HG03280 (cell line): ENCODE measurements around the gene PARD3.
"Not testable (repeated sequence)": the region's sequence is repeated elsewhere in the genome, so short reads cannot be mapped to it uniquely, and the experiment has no call there.

Experiments
- ATAC-seq: cut with Tn5 transposase; IDR thresholded peaks from one replicate; pipeline ENCODE4 v1.9.1; 2021; ENCODE audit warnings: mild to moderate bottlenecking, moderate library complexity; ENCODE audit not compliant: unreplicated experiment

The PARD3 gene

DNA sequence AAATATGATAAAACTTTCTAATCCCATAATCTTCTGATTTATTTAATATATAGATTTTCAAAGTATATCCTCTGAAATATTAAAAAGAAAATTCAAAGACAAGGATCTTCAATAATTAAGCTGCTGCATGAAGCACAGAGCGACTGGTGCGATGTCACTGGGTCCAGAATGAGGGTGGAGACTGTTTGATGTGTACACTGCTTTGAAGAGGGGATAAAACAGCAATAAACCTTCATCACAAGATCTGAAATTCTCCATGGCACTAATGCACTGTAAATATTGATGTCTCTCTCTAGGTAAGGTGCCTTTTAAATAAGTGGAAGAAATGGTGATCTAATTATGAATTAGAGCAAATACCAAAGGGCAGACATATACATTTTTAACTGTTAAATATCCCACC, 337.8 kb downstream of the PARD3 start:
- ATAC-seq = no peak

DNA sequence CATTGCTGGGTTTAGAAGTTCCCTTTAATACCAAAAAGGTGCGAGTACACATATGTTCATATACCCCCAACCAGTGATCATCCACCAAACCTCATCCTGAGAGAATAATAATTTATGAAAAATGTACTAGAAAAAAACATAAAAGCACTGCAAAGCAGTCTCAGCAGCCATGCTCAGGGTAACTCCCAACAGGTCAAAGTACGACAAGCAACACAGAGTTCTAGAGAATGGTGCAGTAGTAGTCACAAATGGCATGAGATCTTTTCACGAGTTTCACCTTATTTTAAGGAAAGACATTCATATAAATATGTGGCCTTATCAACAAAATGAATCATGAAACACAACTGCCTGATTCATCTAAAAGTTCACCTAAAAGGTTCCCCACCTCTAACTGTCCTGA, 338.5 kb downstream of the PARD3 start:
- ATAC-seq = no peak

DNA sequence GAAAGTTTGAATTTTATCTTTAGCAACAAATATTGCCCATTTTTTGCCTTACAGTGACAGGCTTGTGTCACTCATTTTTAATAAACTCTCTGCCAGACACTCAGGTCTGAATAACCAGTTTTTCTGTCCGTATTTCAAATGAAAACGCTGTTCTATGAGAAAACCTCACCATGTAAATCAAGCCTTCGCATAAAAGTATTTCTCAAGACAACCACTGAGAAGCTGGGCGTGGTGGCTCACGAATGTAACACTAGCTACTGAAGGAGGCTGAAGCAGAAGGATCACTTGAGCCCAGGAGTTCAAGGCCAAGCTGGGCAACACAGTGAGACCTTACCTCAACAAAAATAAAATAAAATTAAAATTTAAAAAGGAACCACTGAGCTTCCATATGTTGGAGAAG, 339.3 kb downstream of the PARD3 start:
- no peak for ATAC-seq

DNA sequence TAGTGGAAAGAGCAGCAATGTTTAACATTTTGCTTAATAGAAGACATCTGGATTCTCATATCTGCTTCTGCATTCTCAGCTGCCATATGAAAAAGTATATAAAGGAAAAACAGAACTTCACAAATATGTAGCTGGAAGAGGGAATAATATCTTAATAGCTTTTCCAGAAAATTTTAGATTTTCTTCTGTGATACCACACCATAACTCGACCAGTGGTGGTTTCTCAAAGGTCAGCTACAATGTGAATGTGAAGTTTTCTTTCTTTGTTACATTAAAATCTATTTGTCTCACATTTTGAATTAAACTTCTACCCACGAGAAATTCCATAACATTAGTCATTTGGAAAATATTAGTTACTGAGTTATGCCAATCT, 339.8 kb downstream of the PARD3 start:
- no peak for ATAC-seq

DNA sequence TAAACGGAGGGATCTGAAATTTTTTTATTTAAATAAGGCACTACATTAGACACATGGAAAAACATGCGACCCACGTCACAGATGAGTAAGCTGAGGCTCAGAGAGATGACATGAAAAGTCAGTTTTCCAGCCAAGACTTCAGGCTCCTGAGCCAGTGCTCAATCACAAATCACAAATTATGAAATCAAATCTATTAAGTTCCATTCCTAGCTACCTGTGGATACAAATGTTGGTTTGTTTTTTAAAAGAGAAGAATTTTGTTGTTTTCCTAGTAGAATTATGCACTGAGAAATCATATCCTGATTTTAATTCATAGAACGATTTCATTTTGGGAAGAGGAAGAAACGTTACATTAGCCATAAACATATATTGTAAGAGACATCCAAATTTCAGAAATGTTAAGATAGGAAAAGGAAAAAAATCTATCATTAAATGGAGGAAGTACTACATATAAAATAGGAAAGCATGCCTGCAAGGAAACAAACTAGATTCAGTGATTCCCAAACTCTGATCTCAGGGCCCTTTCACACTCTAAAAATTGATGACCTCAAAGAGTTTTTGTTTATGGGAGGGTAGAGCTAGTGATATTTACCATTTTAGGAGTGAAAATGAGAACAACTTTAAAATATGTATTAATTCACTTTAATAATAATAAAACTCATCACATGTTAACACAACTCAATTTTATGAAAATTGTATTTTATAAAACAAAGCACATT, 340.4 kb downstream of the PARD3 start:
- ATAC-seq = no peak

DNA sequence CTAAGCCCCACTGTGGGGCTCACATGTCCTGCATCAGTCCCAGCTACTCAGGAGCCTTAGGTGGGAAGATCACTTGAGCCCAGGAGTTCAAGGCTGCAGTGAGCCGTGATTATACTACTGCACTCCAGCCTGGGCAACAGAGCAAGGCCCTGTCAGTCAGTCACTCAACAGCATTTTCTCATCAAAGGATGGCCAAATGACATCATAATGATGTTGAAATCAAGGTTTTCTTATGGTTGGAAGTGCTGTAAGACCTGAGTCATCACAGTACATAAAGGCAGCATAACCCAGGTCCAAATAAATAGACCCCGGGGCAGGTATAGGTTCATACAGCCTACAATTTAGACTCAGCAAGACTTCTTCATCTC, 341.1 kb downstream of the PARD3 start:
- no peak for ATAC-seq

DNA sequence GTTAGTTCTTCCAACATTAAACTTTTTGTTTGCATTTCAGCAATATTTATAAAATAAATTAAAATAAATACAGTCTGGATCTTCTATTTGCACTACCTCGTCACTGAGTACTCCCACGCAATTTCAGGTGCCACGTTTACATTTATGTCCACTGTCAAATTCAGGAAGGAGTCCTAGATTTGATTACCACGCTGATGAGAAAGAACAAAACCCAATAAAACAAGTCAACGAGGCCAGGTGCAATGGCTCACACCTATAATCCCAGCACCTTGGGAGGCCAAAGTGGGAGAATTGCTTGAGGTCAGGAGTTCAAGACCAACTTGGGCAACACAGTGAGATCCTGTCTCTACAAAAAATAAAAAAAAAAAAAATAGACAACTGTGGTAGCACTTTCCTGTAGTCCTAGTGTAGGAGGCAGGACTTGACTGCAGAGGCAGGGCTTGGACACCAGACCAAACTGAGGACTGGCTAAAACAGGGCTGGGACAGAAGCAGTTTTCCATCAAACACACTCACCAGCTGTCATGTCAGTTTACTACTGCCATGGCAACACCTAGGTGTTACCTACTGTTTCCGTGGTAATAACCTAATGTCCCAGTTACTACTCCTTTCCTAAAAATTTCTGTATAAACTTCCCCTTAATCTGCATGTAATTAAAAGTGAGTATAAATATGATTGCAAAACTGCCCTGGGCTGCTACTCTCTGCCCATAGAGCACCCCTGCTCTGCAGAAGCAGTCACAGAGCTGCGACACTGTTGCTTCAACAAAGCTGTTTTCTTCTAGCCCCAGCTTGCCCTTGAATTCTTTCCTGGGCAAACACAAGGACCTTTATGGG, 341.7 kb downstream of the PARD3 start:
- no peak for ATAC-seq

DNA sequence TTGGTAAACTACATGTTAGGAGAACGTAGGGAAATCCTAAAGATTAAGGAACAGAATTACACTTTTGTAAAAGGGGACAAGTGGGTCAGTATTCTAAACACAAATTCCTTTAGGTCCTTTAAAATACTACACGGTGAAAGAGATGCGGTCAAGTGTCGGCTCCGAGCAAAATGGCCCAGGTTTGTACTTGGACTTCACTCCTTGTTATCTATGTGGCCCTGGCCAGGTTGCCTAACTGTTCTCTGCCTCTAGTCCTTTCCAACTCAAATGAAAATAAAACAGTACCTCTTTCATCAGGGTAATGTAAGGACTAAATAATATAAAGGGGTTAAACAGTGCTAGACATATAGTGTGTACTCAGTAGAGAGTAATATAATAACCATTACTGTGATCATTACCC, 344.8 kb downstream of the PARD3 start:
- no peak for ATAC-seq

DNA sequence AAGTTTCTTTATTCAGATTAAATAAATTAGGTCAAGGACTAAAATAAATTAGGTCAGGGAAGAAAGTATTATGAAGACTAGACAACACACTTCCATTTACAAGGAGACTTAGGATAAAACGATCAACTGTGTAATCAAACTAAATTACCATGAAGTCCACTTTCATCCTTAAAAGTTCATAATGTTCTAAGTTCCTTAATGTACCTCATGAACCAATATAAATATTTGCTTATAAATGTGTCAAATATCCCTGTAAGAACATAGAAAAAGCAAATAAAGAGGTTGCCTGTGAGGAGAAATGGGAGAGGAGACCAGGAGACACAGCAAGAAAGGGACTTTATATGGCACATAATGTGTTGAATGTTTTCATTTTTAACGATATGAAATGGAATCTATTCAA, 345.6 kb downstream of the PARD3 start:
- ATAC-seq = no peak

DNA sequence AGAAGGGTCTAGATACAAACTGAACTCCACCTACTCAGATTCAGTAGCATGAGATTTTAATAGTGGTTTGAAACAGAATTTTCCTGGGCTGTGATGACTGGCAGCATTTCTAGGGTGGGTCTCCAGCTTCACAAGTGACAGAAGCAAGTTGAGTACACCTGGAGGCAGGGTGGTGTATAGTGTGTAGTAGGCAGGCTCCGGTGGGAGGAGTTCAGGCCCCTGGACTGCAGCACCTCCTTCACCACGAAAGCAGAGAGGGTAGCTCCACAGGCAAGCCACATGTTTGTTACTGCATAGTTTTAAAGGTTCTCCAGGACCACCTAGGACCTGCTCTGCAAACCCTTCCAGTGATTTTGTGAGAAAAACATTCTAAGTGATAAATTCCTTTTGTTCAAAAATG, 347.2 kb downstream of the PARD3 start:
- no peak for ATAC-seq

DNA sequence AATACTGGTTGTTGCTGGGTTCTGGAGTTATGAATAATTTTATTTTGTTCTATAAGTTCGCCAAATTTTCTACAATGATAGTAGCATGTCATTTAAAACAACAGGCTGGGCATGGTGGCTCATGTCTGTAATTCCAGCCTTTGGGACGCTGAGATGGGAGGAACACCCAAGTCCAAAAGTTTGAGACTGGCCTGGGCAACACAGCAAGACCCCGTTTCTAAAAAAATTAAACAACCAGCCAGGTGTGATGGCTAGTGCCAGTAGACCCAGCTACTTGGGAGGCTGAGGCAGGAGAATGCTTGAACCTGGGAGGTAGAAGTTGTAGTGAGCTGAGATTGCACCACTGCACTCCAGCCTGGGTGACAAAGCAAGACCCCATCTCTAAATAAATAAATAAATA, 347.7 kb downstream of the PARD3 start:
- no peak for ATAC-seq

DNA sequence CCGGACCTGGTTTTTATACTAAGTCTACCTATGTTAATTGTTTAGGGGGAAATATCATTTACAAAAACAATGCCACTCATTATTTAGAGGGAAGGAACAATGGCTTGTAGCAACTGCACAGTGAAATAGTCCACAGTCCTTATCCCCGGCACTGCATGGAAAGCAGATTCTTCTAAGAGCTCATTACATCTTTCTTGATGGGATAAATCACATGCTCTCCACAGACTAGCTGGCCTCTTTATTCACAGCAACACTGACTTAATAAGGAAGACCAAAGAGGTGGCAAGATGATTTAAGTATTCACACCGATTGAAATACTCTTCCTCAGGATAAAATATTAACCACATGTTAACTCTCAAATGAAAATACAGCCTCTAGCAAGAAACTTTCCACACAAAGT, 349.4 kb downstream of the PARD3 start:
- no peak for ATAC-seq

DNA sequence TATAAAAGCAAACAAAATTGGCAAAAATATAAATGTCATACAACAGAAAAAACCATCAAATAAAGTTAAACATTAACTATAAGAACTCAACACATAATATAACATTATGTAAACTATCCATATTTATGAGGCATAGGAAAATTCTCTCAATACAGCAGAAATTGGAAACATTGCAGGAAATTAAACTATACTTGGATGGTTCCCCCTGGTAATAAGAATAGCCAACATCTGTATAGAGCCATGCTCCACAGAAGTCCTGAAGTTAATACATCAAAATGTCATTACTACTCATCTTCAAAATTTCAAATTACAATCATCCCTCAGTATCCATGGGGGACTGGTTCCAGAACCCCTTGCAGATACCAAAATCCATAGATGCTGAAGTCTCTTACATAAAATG, 350.5 kb downstream of the PARD3 start:
- ATAC-seq = no peak

DNA sequence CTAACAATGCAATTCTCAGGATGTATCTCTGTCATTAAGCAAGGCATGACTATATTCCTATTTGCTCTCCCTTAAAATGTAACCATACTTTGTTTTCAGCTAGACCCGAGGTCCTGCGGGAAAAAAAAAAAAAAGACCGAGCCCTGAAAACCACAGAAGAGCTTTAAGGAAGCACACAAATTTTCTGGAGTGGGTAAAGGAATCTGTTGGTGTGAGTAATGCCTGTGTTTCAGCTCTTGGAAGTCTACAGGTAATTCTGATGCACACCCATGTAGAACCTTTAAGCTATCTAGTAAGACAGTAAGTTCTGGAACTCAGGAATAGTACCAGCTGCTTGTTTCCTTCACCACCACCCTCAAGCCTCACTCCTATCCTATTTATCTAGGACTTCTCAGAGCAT, 351.1 kb downstream of the PARD3 start:
- ATAC-seq = no peak

DNA sequence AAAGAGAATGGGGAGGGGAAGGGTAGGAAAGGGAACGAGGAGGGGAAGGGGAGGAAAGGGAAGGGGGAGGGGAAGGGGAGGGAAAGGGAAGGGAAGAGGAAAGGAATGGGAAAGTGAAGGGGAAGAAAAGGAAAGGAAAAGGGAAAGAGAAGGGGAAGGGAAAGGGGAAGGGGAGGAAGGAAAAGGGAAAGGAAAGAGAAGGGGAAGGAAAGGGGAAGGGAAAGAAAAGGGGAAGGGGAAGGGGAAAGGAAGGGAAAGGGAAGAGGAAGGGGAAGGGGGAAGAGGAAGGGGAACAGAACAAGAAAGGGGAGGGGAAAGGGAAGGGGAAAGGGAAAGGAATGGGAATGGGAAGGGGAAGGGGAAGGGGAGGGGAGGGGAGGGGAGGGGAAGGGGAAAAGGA, 352.1 kb downstream of the PARD3 start:
- no peak for ATAC-seq

DNA sequence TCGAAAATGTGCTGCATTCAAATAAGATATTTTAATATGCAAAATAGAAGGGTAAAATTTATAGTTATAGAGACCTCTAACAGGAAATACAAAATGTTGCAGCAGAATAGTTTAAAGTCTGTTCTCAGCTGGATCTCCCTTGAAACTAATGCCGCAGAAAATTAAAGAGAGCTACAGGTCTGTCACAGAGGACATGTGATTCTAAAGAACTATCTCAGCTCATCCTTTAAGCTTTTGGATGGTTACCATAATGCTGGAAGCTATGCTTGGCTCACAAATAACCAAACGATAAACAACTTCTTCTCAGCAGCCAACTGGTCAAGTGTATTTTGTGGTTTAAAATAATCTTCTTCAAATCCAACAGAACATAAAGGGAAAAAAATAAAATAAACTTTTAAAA, 353.0 kb downstream of the PARD3 start:
- no peak for ATAC-seq

DNA sequence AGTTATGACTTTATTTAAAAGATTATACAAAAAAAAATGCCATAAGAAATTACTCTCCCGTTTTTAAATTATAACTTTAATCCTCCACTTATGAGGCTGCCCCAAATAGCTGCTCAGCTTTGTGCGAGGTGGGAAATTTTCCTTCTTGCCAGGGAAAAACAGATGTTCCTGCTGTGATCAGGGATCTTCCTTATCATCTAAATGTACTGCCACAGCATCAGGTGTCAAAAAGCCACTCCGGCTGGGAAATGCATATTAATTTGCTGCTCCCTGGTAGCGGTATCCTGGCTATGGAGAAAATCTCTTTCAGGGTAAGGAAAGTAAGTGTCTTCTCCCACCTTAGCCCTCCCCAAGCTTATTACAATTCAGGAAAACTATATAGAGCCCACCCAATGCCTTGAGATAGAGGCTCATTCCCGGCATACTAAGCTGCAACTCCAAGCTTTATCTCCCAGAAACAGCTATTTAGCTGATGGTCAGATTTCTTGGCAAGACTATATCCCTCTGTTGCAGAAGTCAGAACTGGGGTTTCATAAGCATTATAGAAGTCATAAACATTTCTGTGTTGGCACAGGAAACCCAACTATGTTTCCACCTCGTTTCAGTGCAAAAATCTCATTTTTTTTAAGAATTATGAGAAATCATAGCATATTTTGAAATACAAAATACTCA, 360.4 kb downstream of the PARD3 start:
- no peak for ATAC-seq

DNA sequence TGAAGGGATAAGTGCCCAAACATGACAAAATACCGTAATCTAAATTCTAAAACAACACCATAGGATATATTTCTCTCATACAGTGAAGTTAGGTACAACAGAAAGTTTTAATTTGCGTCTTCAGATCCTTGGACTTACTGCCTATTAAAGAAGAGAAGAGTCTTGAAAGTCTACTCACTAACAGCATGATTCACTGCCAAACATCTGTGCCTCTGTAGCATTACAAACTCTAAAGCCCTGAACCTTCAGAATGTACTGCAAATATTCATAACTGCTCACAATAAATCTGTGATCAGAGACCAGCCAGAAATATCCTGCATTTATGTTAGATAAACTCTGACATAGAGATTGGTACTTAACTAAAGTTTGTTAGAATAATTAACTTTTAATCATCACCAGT, 365.3 kb downstream of the PARD3 start:
- ATAC-seq = no peak

DNA sequence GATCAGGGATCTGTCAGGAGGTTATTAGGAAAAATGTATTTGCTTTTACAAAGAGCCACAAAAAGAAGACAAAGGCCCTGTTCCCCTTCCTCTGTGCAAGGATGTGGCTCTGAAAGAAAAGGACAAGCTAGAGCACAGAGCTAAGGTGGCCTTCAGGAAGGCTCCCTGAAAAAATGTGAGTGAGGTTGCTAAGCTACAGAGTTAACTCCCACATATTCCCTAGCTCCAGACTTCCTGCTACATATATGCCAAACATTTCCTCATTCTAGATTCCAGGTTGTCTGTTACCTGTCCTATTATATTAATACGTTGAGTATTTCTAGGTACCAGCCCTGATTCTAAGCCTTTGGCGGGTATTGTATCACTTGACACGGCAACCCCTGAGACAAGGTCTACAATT, 369.0 kb downstream of the PARD3 start:
- no peak for ATAC-seq

DNA sequence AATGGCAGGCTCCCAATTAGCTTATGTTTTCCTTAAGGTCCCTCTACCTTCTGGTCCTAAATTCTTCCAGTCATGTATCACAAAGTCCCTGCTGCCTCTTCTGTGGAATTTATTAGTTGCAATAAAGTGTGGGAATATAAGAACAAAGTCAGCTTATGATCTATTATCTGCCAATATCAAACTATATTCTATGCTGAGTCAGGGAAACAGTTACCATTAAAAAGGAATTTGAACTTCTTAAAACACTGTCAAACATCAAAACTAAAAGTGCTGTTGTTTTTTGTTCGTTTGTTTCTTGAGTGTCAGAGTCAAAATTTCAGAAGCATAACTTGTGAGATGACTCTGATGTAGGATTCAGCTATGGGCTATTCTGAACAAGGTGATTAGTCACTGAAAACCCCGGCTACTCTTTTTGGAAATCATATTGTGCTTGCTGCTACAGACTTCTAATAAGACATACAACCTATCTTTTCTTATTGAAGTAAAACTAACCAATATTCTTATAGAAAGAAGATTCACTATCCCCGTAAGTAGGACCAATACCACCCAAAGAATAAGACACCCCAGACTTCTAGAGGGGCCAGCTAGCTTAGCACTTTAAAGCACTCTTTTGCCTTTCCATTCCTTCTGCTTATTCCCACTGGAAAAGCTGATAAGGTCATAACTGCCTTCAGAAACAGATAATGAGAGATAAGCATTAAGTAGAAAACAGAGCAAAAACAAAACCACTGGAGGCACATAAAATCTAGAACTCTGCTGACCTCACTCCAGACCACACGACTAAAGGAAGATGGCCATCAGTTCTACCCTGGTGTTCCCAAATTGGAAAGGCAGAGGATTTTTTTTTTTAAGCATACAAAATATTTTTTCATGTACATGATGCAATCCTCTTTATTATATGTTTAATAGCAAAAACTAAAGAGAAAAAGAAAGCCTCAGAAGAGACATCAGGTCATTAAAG, 370.6 kb downstream of the PARD3 start:
- ATAC-seq = no peak

DNA sequence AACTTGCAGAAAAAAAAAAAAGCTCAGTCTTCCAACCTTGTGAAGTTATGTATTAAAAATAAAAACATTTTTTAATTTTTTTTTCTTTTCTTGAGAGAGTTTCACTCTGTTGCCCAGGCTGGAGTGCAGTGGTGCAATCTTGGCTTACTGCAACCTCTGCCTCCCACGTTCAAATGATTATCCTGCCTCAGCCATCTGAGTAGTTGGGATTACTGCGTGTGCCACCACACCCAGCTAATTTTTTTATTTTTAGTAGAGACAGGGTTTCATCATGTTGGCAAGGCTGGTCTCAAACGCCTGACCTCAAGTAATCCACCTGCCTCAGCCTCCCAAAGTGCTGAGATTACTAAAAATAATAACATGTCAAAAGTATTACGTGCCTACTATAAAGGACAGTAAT, 375.7 kb downstream of the PARD3 start:
- ATAC-seq = not testable (repeated sequence)
